ENCODE data around the gene ATF5.
A peak's percentile ranks its signal among the peaks of the same experiment; 100 is the strongest.

- TF ChIP-seq HDGF (IDR thresholded peaks at IDR 0.05) (peak; percentile 84), BHLHE40 (IDR thresholded peaks at IDR 0.05; ENCODE audit: borderline replicate concordance in 1 of 2, low read depth in 2 of 2, low read length in 1 of 2) (peak; percentile 17 to 35; a peak in 1 of 4 replicates), JUNB (IDR thresholded peaks at IDR 0.05) (no peak), MYC (IDR thresholded peaks at IDR 0.05; ENCODE audit: insufficient read depth, insufficient read length, insufficient replicate concordance, low read length, severe bottlenecking) (no peak), CTCF (IDR thresholded peaks at IDR 0.05 in 2 of 3, conservative IDR thresholded peaks at IDR 0.05 in 1 of 3; ENCODE audit: control insufficient read depth in 2 of 3, extremely low read depth in 1 of 3, insufficient read depth in 1 of 3, low read depth in 3 of 3, low read length in 3 of 3) (no peak), SUZ12 (IDR thresholded peaks at IDR 0.05; ENCODE audit: unreplicated experiment) (no peak), RAD21 (IDR thresholded peaks at IDR 0.05; ENCODE audit: insufficient read depth, low read depth, low read length) (0 out of 2 replicates have a peak, but pooled peaks have one; percentile 1), MYB (IDR thresholded peaks at IDR 0.05; ENCODE audit: borderline replicate concordance, low read depth, low read length) (no peak)
Measured at GRCh38 chr19:49911381-49912145, 17.4 kb upstream of the ATF5 start.
